Lower leg skin (tissue), 3 donors: ENCODE results near the gene DIP2A.

Experiments
- POLR2A ChIP-seq, 2 donors: fragments of 450-650 bp; IDR thresholded peaks; one replicate each; pipeline ENCODE4 v1.6.1; 2016 to 2017; ENCODE audit warnings: antibody characterized with exemption in 2 of 2, mild to moderate bottlenecking in 1 of 2, moderate library complexity in 1 of 2
- TF ChIP-seq, protein P1 (sequence below), 3 donors: fragments of 450-650 bp; IDR thresholded peaks; one replicate each; pipeline ENCODE4 v1.5.1; 2016; ENCODE audit warnings: antibody characterized with exemption in 3 of 3, mild to moderate bottlenecking in 3 of 3, moderate library complexity in 2 of 3

DNA sequence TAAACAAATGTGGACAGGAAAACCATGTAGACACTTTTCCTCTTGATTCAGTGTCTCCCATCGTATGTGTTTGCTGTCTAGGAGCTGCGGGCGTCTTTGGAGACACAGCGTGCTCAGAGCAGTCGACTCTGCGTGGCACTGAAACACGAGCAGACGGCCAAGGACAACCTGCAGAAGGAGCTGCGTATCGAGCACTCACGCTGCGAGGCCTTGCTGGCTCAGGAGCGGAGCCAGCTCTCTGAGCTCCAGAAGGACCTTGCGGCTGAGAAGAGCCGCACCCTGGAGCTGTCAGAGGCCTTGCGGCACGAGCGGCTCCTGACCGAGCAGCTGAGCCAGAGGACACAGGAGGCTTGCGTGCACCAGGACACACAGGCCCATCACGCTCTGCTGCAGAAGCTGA is 27.2 kb upstream of the DIP2A start:
- TF ChIP-seq, protein P1, sequence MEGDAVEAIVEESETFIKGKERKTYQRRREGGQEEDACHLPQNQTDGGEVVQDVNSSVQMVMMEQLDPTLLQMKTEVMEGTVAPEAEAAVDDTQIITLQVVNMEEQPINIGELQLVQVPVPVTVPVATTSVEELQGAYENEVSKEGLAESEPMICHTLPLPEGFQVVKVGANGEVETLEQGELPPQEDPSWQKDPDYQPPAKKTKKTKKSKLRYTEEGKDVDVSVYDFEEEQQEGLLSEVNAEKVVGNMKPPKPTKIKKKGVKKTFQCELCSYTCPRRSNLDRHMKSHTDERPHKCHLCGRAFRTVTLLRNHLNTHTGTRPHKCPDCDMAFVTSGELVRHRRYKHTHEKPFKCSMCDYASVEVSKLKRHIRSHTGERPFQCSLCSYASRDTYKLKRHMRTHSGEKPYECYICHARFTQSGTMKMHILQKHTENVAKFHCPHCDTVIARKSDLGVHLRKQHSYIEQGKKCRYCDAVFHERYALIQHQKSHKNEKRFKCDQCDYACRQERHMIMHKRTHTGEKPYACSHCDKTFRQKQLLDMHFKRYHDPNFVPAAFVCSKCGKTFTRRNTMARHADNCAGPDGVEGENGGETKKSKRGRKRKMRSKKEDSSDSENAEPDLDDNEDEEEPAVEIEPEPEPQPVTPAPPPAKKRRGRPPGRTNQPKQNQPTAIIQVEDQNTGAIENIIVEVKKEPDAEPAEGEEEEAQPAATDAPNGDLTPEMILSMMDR (IDR thresholded peaks at IDR 0.05) = no peak
- no peak for TF ChIP-seq POLR2A (IDR thresholded peaks at IDR 0.05)
